NCI-H1930 (cell line): ENCODE results near the gene TESMIN.
A peak's percentile ranks its signal among the peaks of the same experiment; 100 is the strongest.

Experiments
- DNase-seq, 2 experiments: peaks; one replicate each; lab custom pipeline; 2025; lab: John Stamatoyannopoulos, UW

The TESMIN gene

GRCh38 chr11:68751331-68751856, at the start of gene TESMIN:
TESMIN (minus strand) TSS chr11:68751520; CDS start chr11:68750660, 860 bp downstream.
- DNase-seq, result peak; percentile 63 to 73

GRCh38 chr11:68798221-68798813, 47.0 kb upstream of the TESMIN start:
- peak in 1 of 2 experiments; percentile 20 for DNase-seq

- DNase-seq, result no peak
Measured at GRCh38 chr11:68796801-68797200, 45.5 kb upstream of the TESMIN start.

GRCh38 chr11:68792400-68792966, 41.2 kb upstream of the TESMIN start:
- no peak for DNase-seq

- no peak for DNase-seq
Measured at GRCh38 chr11:68784653-68785052, 33.3 kb upstream of the TESMIN start.

- no peak for DNase-seq
Measured at GRCh38 chr11:68783216-68783821, 32.0 kb upstream of the TESMIN start.

- DNase-seq, result no peak
Measured at GRCh38 chr11:68782711-68783110, 31.4 kb upstream of the TESMIN start.

GRCh38 chr11:68780829-68781228, 29.5 kb upstream of the TESMIN start:
- no peak for DNase-seq

- no peak for DNase-seq
Measured at GRCh38 chr11:68778205-68778604, 26.9 kb upstream of the TESMIN start.

- DNase-seq, result no peak
Measured at GRCh38 chr11:68776442-68777235, 25.3 kb upstream of the TESMIN start.

- no peak for DNase-seq
Measured at GRCh38 chr11:68775951-68776388, 24.6 kb upstream of the TESMIN start.

- DNase-seq, result no peak
Measured at GRCh38 chr11:68774194-68774585, 22.9 kb upstream of the TESMIN start.

GRCh38 chr11:68773521-68774193, 22.3 kb upstream of the TESMIN start:
- DNase-seq, result no peak

- DNase-seq, result no peak
Measured at GRCh38 chr11:68772936-68773335, 21.6 kb upstream of the TESMIN start.

GRCh38 chr11:68770781-68771180, 19.5 kb upstream of the TESMIN start:
- DNase-seq, result no peak

GRCh38 chr11:68767672-68768071, 16.4 kb upstream of the TESMIN start:
- DNase-seq, result no peak

GRCh38 chr11:68766786-68767185, 15.5 kb upstream of the TESMIN start:
- no peak for DNase-seq

GRCh38 chr11:68764746-68765145, 13.4 kb upstream of the TESMIN start:
- DNase-seq, result no peak

- DNase-seq, result no peak
Measured at GRCh38 chr11:68763926-68764657, 12.8 kb upstream of the TESMIN start.

- no peak for DNase-seq
Measured at GRCh38 chr11:68763181-68763721, 11.9 kb upstream of the TESMIN start.

GRCh38 chr11:68762481-68762880, 11.2 kb upstream of the TESMIN start:
- no peak for DNase-seq
